Measurements from ENCODE around the gene ATP13A3. TPM values are rescaled to one million over a fixed set of nuclear protein-coding genes. Genes with fewer than 3 reads are reported as not detected.
"Not testable (repeated sequence)": the region's sequence is repeated elsewhere in the genome, so short reads cannot be mapped to it uniquely, and the experiment has no call there.

Gene ATP13A3
- total RNA-seq, 2 donors from 2014 or later: 188 to 284 TPM

- no peak for TF ChIP-seq CTCF (IDR thresholded peaks at IDR 0.05)
- no peaks in the 10 kb centered on the region for H3K36me3 ChIP-seq
- H3K27ac ChIP-seq: no peak overlapping the region
- peaks cover 0 to 4% of the 10 kb centered on the region in 2 donors for H3K4me1 ChIP-seq
- H3K9me3 ChIP-seq: no peaks in the 10 kb centered on the region
- H3K27me3 ChIP-seq: no peaks in the 10 kb centered on the region
- H3K4me3 ChIP-seq: no peak overlapping the region
- no peak for DNase-seq (ENCODE audit: low spot score)
Observed at GRCh38 chr3:194504861-194505260, 18.1 kb upstream of the ATP13A3 start.

- DNase-seq (ENCODE audit: low spot score): peak; percentile 38
- H3K36me3 ChIP-seq: no peaks in the 10 kb centered on the region
- H3K27ac ChIP-seq: no peak overlapping the region
- H3K4me3 ChIP-seq: no peak overlapping the region
- no peak for TF ChIP-seq CTCF (IDR thresholded peaks at IDR 0.05)
- H3K27me3 ChIP-seq: no peaks in the 10 kb centered on the region
- H3K4me1 ChIP-seq: peaks cover 0 to 4% of the 10 kb centered on the region in 2 donors
- no peaks in the 10 kb centered on the region for H3K9me3 ChIP-seq
Observed at GRCh38 chr3:194504146-194504545, 17.3 kb upstream of the ATP13A3 start.

- no peak overlapping the region for H3K27ac ChIP-seq
- peaks cover 0 to under 1% of the 10 kb centered on the region in 2 donors for H3K4me1 ChIP-seq
- no peak for DNase-seq (ENCODE audit: low spot score)
- no peaks in the 10 kb centered on the region for H3K27me3 ChIP-seq
- no peaks in the 10 kb centered on the region for H3K9me3 ChIP-seq
- H3K36me3 ChIP-seq: no peaks in the 10 kb centered on the region
- no peak overlapping the region for H3K4me3 ChIP-seq
- no peak for TF ChIP-seq CTCF (IDR thresholded peaks at IDR 0.05)
Observed at GRCh38 chr3:194503081-194503531, 16.3 kb upstream of the ATP13A3 start.

- no peak for TF ChIP-seq CTCF (IDR thresholded peaks at IDR 0.05)
- Histone ChIP-seq H3K4me1 (peaks cover 0 to 20% of the 10 kb centered on the region in 2 donors), H3K9me3 (no peaks in the 10 kb centered on the region), H3K27ac (no peak overlapping the region), H3K36me3 (no peaks in the 10 kb centered on the region), H3K27me3 (no peaks in the 10 kb centered on the region), H3K4me3 (no peak overlapping the region)
- DNase-seq (ENCODE audit: low spot score): no peak
Observed at GRCh38 chr3:194500198-194500597, 13.4 kb upstream of the ATP13A3 start.

GRCh38 chr3:194499516-194499915, 12.7 kb upstream of the ATP13A3 start:
- not testable (repeated sequence) for H3K36me3 ChIP-seq, H3K27ac ChIP-seq, H3K9me3 ChIP-seq, H3K27me3 ChIP-seq, H3K4me3 ChIP-seq
- peaks cover 0 to 27% of the 10 kb centered on the region in 2 donors for H3K4me1 ChIP-seq
- DNase-seq (ENCODE audit: low spot score): peak; percentile 51

GRCh38 chr3:194497799-194498575, 11.2 kb upstream of the ATP13A3 start:
- Histone ChIP-seq H3K4me3 (no peak overlapping the region), H3K9me3 (no peaks in the 10 kb centered on the region), H3K27me3 (no peaks in the 10 kb centered on the region), H3K4me1 (peaks cover 0 to 34% of the 10 kb centered on the region in 2 donors), H3K27ac (peak overlapping the region; percentile 51 to 60), H3K36me3 (no peaks in the 10 kb centered on the region)
- TF ChIP-seq CTCF (IDR thresholded peaks at IDR 0.05): no peak
- peak; percentile 67 for DNase-seq (ENCODE audit: low spot score)

All from right atrium auricular region (tissue), 2 donors.